Left lung (tissue), 10 donors: ENCODE measurements around the gene TESK2. TPM values are rescaled to one million over a fixed set of nuclear protein-coding genes. Genes with fewer than 3 reads are reported as not detected.

Experiments used
- ATAC-seq: fragments of 200-7000 bp; cut with Tn5 transposase; one replicate; pipeline ENCODE4 v1.9.1; 2020; ENCODE audit warnings: moderate library complexity
- DNase-seq, 4 donors: peaks; one replicate each; pipeline ENCODE4 v3.0.0-alpha.2; 2013 to 2020
- H3K27ac ChIP-seq, 2 donors: fragments of 200-600 bp; sonication (generic) in 1 of 2; one replicate each; pipeline versions ENCODE4 v1.5.0 to v1.8.0; 2020 to 2021
- H3K27me3 ChIP-seq, 2 donors: fragments of 200-600 bp; sonication (generic) in 1 of 2; one replicate each; pipeline versions ENCODE4 v1.5.0 to v1.8.0; 2020 to 2021
- H3K36me3 ChIP-seq, 2 donors: fragments of 200-600 bp; sonication (generic) in 1 of 2; one replicate each; pipeline versions ENCODE4 v1.5.0 to v1.8.0; 2020 to 2021
- H3K4me1 ChIP-seq, 2 donors: fragments of 200-600 bp; one replicate each; pipeline ENCODE4 v1.8.0; 2021
- H3K4me3 ChIP-seq, 2 donors: fragments of 200-600 bp; sonication (generic) in 1 of 2; one replicate each; pipeline versions ENCODE4 v1.5.0 to v1.8.0; 2020 to 2021; ENCODE audit warnings: mild to moderate bottlenecking in 1 of 2
- H3K9me3 ChIP-seq, 2 donors: fragments of 200-600 bp; sonication (generic) in 1 of 2; one replicate each; pipeline versions ENCODE4 v1.5.0 to v1.8.0; 2020 to 2021
- intact Hi-C, 2 donors: fragments of 100-400 bp; cut with DNase I; formaldehyde crosslinking; loops; one replicate each; pipeline versions ENCODE4 v1.11.2 to v1.14.2; 2022
- polyA plus RNA-seq, 6 donors: library from polyadenylated mRNA; unstranded; fragments of 120-200 nt; gene quantifications; one replicate each; pipeline ENCODE4 v1.2.1, GENCODE V29; 2013; ENCODE audit not compliant: insufficient read length in 6 of 6
- total RNA-seq, 2 donors: library from RNA; stranded (reverse); fragmentation: NEBNext Ultra II Directional; extraction: Animal tissue kit (Norgen Biotek cat#: 25700); gene quantifications; one replicate each; pipeline ENCODE4 v1.2.1, GENCODE V29; 2021
- TF ChIP-seq, protein P1 (sequence below), 2 donors: fragments of 200-600 bp; sonication (generic) in 1 of 2; IDR thresholded peaks; one replicate each; pipeline versions ENCODE4 v1.5.0 to v1.8.0; 2021; ENCODE audit warnings: antibody characterized with exemption in 2 of 2
- donor health status: DM: no; HTN: yes; CAD: no.
- donor health status: DM: no; HTN: no; CAD: no.

The TESK2 gene
- total and polyA plus RNA-seq, 8 donors, result 4.3 to 12.5 (median 9.2) TPM

DNA sequence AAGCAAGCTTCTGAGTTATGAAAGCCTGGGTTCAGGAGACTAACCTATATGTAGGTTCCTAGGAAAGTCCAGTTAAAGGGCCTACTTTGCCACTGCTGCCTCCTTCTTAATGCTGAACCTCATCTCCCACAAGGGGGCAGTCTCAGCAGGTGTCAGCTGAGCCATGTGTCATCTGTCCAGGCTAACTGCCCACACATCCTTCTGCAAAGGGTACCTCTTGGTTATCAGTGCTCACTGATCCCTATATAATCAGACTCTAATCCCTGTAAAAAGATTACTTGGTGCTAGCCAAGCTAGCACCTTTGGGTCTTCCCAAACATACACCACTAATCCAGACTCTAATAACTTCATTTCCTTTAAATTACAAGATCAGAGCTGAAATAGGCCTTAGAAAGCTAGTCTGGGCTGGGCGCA is 21.7 kb upstream of the TESK2 start:
- H3K4me3 ChIP-seq, result no peak overlapping the region
- TF ChIP-seq, protein P1, sequence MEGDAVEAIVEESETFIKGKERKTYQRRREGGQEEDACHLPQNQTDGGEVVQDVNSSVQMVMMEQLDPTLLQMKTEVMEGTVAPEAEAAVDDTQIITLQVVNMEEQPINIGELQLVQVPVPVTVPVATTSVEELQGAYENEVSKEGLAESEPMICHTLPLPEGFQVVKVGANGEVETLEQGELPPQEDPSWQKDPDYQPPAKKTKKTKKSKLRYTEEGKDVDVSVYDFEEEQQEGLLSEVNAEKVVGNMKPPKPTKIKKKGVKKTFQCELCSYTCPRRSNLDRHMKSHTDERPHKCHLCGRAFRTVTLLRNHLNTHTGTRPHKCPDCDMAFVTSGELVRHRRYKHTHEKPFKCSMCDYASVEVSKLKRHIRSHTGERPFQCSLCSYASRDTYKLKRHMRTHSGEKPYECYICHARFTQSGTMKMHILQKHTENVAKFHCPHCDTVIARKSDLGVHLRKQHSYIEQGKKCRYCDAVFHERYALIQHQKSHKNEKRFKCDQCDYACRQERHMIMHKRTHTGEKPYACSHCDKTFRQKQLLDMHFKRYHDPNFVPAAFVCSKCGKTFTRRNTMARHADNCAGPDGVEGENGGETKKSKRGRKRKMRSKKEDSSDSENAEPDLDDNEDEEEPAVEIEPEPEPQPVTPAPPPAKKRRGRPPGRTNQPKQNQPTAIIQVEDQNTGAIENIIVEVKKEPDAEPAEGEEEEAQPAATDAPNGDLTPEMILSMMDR (IDR thresholded peaks at IDR 0.05), result peak; percentile 66 to 71
- no peaks in the 10 kb centered on the region for H3K9me3 ChIP-seq
- H3K36me3 ChIP-seq, result peaks cover 13 to 97% of the 10 kb centered on the region in 2 donors
- intact Hi-C loops, result loop anchor here (5.0 to 10.0 kb wide), 2 partner anchors 52 to 55 kb away; no protein-coding TSS in a partner anchor
- ATAC-seq, result peak; percentile 84
- no peaks in the 10 kb centered on the region for H3K27me3 ChIP-seq
- no peak overlapping the region for H3K27ac ChIP-seq
- DNase-seq, result peak in 2 of 4 donors; percentile 51 to 57
- H3K4me1 ChIP-seq, result peaks cover 11 to 44% of the 10 kb centered on the region in 2 donors

DNA sequence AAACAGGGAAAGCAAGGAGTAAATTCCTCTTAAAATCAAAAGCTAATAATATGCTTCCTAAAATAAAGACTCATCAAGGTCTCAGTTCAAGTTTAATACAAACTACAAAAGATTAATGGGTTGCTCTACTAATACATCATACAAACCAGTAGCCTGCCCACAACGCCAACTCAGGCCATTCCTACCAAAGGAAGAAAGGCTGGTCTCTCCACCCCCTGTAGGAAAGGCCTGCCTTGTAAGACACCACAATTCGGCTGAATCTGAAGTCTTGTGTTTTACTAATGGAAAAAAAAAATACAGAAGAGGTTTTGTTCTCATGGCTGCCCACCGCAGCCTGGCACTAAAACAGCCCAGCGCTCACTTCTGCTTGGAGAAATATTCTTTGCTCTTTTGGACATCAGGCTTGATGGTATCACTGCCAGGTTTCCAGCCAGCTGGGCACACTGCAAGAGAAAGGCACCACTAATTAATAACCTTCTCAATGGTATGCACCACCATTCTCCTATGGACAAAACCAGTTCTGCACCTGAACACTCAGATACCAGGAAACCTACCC is 20.1 kb upstream of the TESK2 start:
- intact Hi-C loops, result loop anchor here (5.0 to 10.0 kb wide), 2 partner anchors 54 to 56 kb away; no protein-coding TSS in a partner anchor
- TF ChIP-seq, protein P1 (IDR thresholded peaks at IDR 0.05), result no peak
- ATAC-seq (no peak), DNase-seq (no peak)
- Histone ChIP-seq H3K9me3 (no peaks in the 10 kb centered on the region), H3K27ac (no peak overlapping the region), H3K27me3 (no peaks in the 10 kb centered on the region), H3K4me3 (no peak overlapping the region), H3K4me1 (peaks cover 5 to 33% of the 10 kb centered on the region in 2 donors), H3K36me3 (peaks cover 13 to 81% of the 10 kb centered on the region in 2 donors)

DNA sequence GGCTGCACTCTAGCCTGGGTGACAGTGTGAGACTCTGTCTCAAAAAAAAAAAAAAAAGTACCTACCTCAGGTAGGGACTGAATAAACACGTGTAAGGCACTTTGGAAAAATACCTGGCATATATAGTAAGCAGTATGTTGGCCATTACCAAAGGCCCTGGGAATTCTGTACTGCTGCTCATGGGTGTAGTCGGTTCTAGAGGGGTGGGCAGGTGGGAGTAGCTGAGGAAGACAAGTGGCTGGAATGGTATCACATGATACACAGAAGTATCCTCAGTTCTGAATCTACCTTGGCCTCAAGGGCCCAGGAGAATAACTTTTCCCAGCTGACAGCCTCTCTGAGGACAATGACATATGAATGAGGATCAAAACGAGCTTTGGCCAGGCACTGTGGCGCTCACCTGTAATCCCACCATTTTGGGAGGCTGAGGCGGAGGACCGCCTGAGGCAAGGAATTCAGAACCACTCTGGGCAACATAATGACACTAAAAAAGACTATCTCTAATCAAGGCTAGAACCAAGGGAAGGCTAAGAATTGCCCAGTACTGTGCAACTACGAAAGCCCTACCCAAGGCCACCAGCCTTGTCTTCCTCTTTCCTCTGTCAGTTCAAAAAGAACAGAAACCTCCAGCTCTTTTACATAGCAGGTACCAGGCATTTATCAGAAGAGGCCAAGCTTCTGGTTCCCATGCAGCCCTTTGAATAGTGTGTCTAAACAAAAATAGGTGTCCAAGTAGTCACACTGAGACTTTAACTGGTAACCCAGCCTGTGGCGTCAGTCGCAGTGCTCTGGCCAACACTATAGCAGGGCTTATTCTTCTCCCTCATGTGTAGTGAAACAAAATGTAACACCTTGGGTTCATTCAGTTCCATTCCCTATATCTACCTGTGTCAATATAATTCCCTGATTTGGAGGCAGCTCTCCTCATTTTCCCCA is 19.3 kb upstream of the TESK2 start:
- no peak overlapping the region for H3K27ac ChIP-seq
- peaks cover 5 to 28% of the 10 kb centered on the region in 2 donors for H3K4me1 ChIP-seq
- intact Hi-C loops, result loop anchor here (5.0 to 10.0 kb wide), 2 partner anchors 54 to 57 kb away; no protein-coding TSS in a partner anchor
- ATAC-seq (peak; percentile 54), DNase-seq (no peak)
- H3K4me3 ChIP-seq, result no peak overlapping the region
- no peaks in the 10 kb centered on the region for H3K27me3 ChIP-seq
- peaks cover 13 to 73% of the 10 kb centered on the region in 2 donors for H3K36me3 ChIP-seq
- H3K9me3 ChIP-seq, result no peaks in the 10 kb centered on the region
- TF ChIP-seq, protein P1 (IDR thresholded peaks at IDR 0.05), result no peak

DNA sequence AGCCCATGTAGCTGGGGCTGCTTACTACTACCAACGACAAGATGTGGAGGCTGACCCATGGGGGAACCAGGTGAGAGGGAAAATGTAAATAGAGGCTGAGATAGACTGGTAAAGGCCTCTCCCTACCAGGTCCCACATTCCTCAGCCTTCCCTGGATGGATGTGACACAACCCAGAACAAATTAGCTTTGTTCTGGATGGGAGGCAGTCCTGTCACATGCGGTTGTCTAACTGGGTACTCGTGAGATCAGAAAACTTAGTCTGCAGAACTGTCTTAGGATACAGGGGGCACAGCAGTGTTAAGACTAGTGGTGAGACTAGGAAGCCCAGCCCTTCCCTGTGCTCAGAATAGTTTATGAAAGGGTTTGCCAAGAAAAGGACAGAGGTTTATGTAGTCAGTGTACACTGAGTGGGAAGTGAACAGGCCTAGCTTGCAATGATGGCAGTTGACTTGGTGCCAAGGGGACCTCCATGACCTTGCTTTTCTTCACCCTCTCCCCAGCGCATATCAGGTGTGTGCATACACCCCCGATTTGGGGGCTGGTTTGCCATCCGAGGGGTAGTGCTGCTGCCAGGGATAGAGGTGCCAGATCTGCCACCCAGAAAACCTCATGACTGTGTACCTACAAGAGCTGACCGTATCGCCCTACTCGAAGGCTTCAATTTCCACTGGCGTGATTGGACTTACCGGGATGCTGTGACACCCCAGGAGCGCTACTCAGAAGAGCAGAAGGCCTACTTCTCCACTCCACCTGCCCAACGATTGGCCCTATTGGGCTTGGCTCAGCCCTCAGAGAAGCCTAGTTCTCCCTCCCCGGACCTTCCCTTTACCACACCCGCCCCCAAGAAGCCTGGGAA is 17.6 kb upstream of the TESK2 start:
- TF ChIP-seq, protein P1 (IDR thresholded peaks at IDR 0.05), result peak in 1 of 2 donors; percentile 12
- peak in 1 of 4 donors; percentile 19 for DNase-seq
- intact Hi-C loops, result no loop called here
- H3K4me3 ChIP-seq, result no peak overlapping the region
- peaks cover 4 to 56% of the 10 kb centered on the region in 2 donors for H3K36me3 ChIP-seq
- H3K27me3 ChIP-seq, result no peaks in the 10 kb centered on the region
- no peaks in the 10 kb centered on the region for H3K9me3 ChIP-seq
- peak overlapping the region in 1 of 2 donors; percentile 18 for H3K27ac ChIP-seq
- peaks cover 5 to 16% of the 10 kb centered on the region in 2 donors for H3K4me1 ChIP-seq
- no peak for ATAC-seq
